Bronchial epithelial cell (primary cell): ENCODE results near the gene SULT6B1. TPM values are rescaled to one million over a fixed set of nuclear protein-coding genes. Genes with fewer than 3 reads are reported as not detected.
"Not testable (repeated sequence)": the region's sequence is repeated elsewhere in the genome, so short reads cannot be mapped to it uniquely, and the experiment has no call there.

Experiments used
- DNase-seq: peaks from one replicate; pipeline ENCODE4 v3.0.0-alpha.2; 2010; ENCODE audit warnings: low read depth
- FAIRE-seq: peaks from 2 replicates; lab custom pipeline; 2011; peaks lifted over from hg19 to GRCh38; lab: Jason Lieb, UNC
- H3K27me3 ChIP-seq: 2 replicates; pipeline ENCODE4 v1.5.1; 2011; ENCODE audit warnings: low read length; ENCODE audit not compliant: control insufficient read depth, insufficient read depth
- H3K36me3 ChIP-seq: 2 replicates; pipeline ENCODE4 v1.5.1; 2011; ENCODE audit warnings: low read length; ENCODE audit not compliant: control insufficient read depth, insufficient read depth
- H3K4me3 ChIP-seq: 2 replicates; pipeline ENCODE4 v1.5.1; 2011; ENCODE audit warnings: mild to moderate bottlenecking, low read depth, low read length, control low read depth
- CTCF ChIP-seq: IDR thresholded peaks from 2 replicates; pipeline ENCODE4 v1.5.1; 2011; ENCODE audit warnings: mild to moderate bottlenecking, moderate library complexity, low read length, control low read depth, inconsistent platforms; ENCODE audit not compliant: insufficient read depth, severe bottlenecking
- total RNA-seq: library from RNA; depleted of rRNA; stranded (reverse); fragments of >200 nt; gene quantifications from 2 replicates; pipeline ENCODE4 v1.2.1, GENCODE V29; 2014

SULT6B1 gene
- total RNA-seq, 1 donor from 2014 or later: not detected

- H3K36me3 ChIP-seq: peaks cover 3% of the 10 kb centered on the region
Observed at GRCh38 chr2:37211939-37212338, 23.5 kb upstream of the SULT6B1 start.

GRCh38 chr2:37211212-37211611 is 22.7 kb upstream of the SULT6B1 start:
- TF ChIP-seq CTCF: no peak
- H3K27me3 ChIP-seq: no peaks in the 10 kb centered on the region
- DNase-seq: no peak
- no peak for FAIRE-seq
- no peak overlapping the region for H3K4me3 ChIP-seq
- H3K36me3 ChIP-seq: peaks cover 4% of the 10 kb centered on the region

More at GRCh38 chr2:37211939-37212338, 23.5 kb upstream of the SULT6B1 start:
- DNase-seq (no peak), FAIRE-seq (no peak)
- TF ChIP-seq CTCF: no peak
- H3K27me3 ChIP-seq: no peaks in the 10 kb centered on the region
- no peak overlapping the region for H3K4me3 ChIP-seq

GRCh38 chr2:37206760-37207159 is 18.3 kb upstream of the SULT6B1 start:
- not testable (repeated sequence) for FAIRE-seq

GRCh38 chr2:37205689-37206341 is 17.3 kb upstream of the SULT6B1 start:
- Histone ChIP-seq H3K27me3 (no peaks in the 10 kb centered on the region), H3K36me3 (peaks cover 14% of the 10 kb centered on the region), H3K4me3 (no peak overlapping the region)
- DNase-seq: no peak
- TF ChIP-seq CTCF: no peak
- no peak for FAIRE-seq

More at GRCh38 chr2:37206760-37207159, 18.3 kb upstream of the SULT6B1 start:
- H3K4me3 ChIP-seq, H3K36me3 ChIP-seq, DNase-seq, H3K27me3 ChIP-seq: not testable (repeated sequence)

- H3K27me3 ChIP-seq, H3K4me3 ChIP-seq, DNase-seq, FAIRE-seq: not testable (repeated sequence)
- peaks cover 12% of the 10 kb centered on the region for H3K36me3 ChIP-seq
Observed at GRCh38 chr2:37205071-37205661, 16.7 kb upstream of the SULT6B1 start.

- no peak for TF ChIP-seq CTCF
- no peak for FAIRE-seq
- no peak for DNase-seq
- Histone ChIP-seq H3K27me3 (no peaks in the 10 kb centered on the region), H3K4me3 (no peak overlapping the region), H3K36me3 (peaks cover 12% of the 10 kb centered on the region)
Observed at GRCh38 chr2:37203708-37204107, 15.2 kb upstream of the SULT6B1 start.
